Stimulated activated naive CD8-positive, alpha-beta T cell treated with anti-CD3 and anti-CD28 coated beads, Interleukin-15, Interleukin-2, amounts not matched to agents 100 ng/mL and 50 ng/mL, for 24 hours (primary cell): Measurements from ENCODE around the gene VGLL4.
A peak's percentile ranks its signal among the peaks of the same experiment; 100 is the strongest.
"Not testable (repeated sequence)": the region's sequence is repeated elsewhere in the genome, so short reads cannot be mapped to it uniquely, and the experiment has no call there.

Source experiments
- H3K27ac Mint-ChIP-seq: one replicate; pipeline ENCODE4 v1.8.0; 2021; ENCODE audit warnings: mild to moderate bottlenecking, mixed read lengths
- H3K27me3 Mint-ChIP-seq: one replicate; pipeline ENCODE4 v1.8.0; 2021; ENCODE audit warnings: mixed read lengths
- H3K36me3 Mint-ChIP-seq: one replicate; pipeline ENCODE4 v1.8.0; 2021; ENCODE audit warnings: low read depth, mixed read lengths
- H3K4me1 Mint-ChIP-seq: one replicate; pipeline ENCODE4 v1.8.0; 2021; ENCODE audit warnings: low read depth, mixed read lengths
- H3K4me3 Mint-ChIP-seq: one replicate; pipeline ENCODE4 v1.8.0; 2021; ENCODE audit warnings: mild to moderate bottlenecking, mixed read lengths
- H3K9me3 Mint-ChIP-seq: one replicate; pipeline ENCODE4 v1.8.0; 2021; ENCODE audit warnings: mixed read lengths

Gene VGLL4, protein sequence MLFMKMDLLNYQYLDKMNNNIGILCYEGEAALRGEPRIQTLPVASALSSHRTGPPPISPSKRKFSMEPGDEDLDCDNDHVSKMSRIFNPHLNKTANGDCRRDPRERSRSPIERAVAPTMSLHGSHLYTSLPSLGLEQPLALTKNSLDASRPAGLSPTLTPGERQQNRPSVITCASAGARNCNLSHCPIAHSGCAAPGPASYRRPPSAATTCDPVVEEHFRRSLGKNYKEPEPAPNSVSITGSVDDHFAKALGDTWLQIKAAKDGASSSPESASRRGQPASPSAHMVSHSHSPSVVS

DNA sequence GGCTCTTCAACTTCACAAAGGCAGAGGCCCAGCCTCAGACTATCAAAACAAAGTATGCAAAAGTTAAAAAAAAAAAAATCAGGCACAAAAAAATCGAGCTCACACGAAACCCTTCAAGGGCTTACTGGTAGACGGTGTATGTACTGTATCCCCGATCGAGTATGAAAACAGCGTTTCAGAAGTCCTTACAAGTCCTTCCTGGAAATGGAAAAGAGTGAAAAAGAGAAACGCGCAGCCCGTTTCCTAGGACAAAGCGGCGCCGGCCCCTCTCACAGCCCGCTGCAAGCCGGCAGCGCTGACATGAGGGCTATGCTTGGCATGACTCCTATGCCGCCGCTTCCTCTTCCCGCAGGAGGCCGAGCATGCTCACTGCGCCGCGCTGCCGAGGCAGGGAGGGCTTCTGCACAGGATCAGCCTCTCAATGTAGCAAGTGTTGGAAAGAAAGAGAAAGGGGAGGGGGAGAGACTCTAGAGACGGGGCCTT is at the start of gene VGLL4:
TSS of gene VGLL4 (minus strand) at position 311 of the 483 bp plus-strand sequence. CDS start 397 bp downstream, outside the sequence.
- Mint-ChIP-seq H3K27ac (peak within 1 kb of the TSS; percentile 99), H3K36me3 (peaks cover 18% of the 10 kb centered on the region), H3K4me3 (peak within 1 kb of the TSS; percentile 99), H3K27me3 (no peaks in the 10 kb centered on the region), H3K4me1 (peaks cover 39% of the 10 kb centered on the region), H3K9me3 (no peaks in the 10 kb centered on the region)

GRCh38 chr3:11692532-11692813 is 48.8 kb upstream of the VGLL4 start:
- Mint-ChIP-seq H3K27ac (no peak overlapping the region), H3K9me3 (no peaks in the 10 kb centered on the region), H3K27me3 (no peaks in the 10 kb centered on the region), H3K4me3 (no peak overlapping the region), H3K4me1 (no peaks in the 10 kb centered on the region), H3K36me3 (no peaks in the 10 kb centered on the region)

DNA sequence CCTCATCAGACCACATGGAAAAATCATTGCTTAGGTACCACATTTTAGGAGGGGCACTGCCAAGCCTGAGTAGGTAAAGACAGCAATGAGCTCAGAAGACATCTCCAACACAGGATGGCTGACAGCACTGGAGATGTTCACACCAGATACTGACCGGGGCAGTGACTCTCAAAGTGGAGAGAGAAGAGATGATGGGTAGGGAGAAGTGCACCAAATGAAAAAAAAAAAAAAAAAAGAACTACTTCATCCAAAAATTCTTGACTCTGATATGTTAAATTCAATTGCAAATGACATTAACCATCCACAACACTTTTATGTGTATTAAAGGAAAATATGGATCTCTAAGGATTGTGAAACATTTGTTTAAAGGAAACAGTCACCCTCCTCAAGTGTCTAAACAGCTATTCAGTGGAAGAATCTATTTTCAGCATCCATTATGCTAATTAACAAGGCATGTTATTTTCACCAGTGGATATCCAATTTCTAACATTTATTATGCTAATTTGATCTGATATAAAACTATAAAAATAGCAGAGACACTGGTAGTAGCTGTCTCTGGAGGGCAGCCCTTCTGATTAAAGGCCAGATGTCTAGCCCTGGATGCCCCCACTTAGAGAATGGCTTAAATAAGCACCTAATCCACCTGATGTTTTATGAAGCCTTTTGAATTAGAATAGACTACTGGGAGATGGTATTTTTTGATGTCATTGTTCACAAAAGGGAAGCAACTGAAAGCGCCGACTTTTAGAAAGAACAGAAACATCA is 48.2 kb upstream of the VGLL4 start:
- Mint-ChIP-seq H3K27me3 (no peaks in the 10 kb centered on the region), H3K4me3 (no peak overlapping the region), H3K9me3 (no peaks in the 10 kb centered on the region), H3K36me3 (no peaks in the 10 kb centered on the region), H3K27ac (no peak overlapping the region), H3K4me1 (no peaks in the 10 kb centered on the region)

GRCh38 chr3:11690863-11691766 is 47.4 kb upstream of the VGLL4 start:
- H3K4me3 Mint-ChIP-seq, result no peak overlapping the region
- H3K36me3 Mint-ChIP-seq, result no peaks in the 10 kb centered on the region
- H3K4me1 Mint-ChIP-seq, result no peaks in the 10 kb centered on the region
- H3K27ac Mint-ChIP-seq, result no peak overlapping the region
- H3K9me3 Mint-ChIP-seq, result no peaks in the 10 kb centered on the region
- no peaks in the 10 kb centered on the region for H3K27me3 Mint-ChIP-seq

GRCh38 chr3:11689749-11690148 is 46.0 kb upstream of the VGLL4 start:
- H3K4me1 Mint-ChIP-seq, result no peaks in the 10 kb centered on the region
- no peak overlapping the region for H3K4me3 Mint-ChIP-seq
- no peaks in the 10 kb centered on the region for H3K27me3 Mint-ChIP-seq
- no peaks in the 10 kb centered on the region for H3K9me3 Mint-ChIP-seq
- H3K36me3 Mint-ChIP-seq, result no peaks in the 10 kb centered on the region
- H3K27ac Mint-ChIP-seq, result no peak overlapping the region

DNA sequence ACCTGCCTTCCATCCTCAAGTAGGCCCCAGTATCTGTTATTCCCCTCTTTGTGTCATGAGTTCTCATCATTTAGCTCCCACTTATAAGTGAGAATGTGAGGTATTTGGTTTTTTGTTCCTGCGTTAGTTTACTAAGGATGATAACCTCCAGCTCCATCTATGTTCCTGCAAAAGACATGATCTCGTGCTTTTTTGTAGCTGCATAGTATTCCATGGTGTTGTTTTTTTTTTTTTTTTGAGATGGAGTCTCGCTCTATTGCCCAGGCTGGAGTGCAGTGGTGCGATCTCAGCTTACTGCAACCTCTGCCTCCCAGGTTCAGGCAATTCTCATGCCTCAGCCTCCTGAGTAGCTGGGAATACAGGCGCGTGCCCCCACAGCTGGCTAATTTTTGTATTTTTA is 41.3 kb upstream of the VGLL4 start:
- not testable (repeated sequence) for H3K36me3 Mint-ChIP-seq, H3K4me3 Mint-ChIP-seq

DNA sequence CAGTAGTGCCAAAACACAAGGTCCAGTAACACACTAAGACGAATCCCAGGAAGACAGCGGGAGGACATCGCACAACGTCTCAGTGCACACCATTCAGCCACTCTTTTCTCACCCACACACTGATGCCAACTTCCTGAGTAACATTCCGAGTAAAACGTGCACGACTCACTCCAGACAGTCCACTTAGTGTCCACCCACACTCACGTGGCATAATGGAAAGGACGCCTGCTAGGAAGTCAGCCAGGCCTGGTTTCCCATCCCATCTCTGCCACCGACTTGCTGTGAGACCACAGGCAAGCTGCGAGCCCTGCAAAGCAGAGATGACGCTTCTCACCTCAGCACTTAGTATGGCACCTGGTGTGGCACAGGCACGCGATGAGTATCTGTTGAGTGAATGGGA is 36.8 kb upstream of the VGLL4 start:
- Mint-ChIP-seq H3K4me3 (no peak overlapping the region), H3K36me3 (no peaks in the 10 kb centered on the region), H3K27ac (no peak overlapping the region)

More for the DNA sequence above, 41.3 kb upstream of the VGLL4 start:
- not testable (repeated sequence) for H3K27ac Mint-ChIP-seq, H3K27me3 Mint-ChIP-seq, H3K4me1 Mint-ChIP-seq, H3K9me3 Mint-ChIP-seq

DNA sequence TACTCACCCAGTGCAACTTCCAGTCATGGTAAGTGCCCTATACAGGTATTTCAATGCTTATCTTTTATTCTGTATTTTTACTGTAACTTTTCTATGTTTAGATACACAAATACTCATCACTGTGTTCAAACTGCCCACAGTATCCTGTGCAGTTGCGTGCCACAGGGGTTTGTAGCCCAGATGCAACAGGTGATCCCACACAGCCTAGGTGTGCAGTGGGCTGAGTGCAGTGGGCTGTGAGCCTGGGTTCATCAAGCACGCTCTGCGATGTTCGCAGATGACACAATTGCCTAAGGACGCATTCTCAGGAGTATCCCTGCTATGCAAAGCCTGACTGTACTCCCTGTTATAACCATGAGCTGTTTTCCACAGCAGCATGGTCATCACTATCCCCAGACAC is 36.2 kb upstream of the VGLL4 start:
- Mint-ChIP-seq H3K27me3 (no peaks in the 10 kb centered on the region), H3K4me1 (no peaks in the 10 kb centered on the region), H3K27ac (no peak overlapping the region), H3K4me3 (no peak overlapping the region), H3K9me3 (no peaks in the 10 kb centered on the region), H3K36me3 (no peaks in the 10 kb centered on the region)

More for the DNA sequence above, 36.8 kb upstream of the VGLL4 start:
- Mint-ChIP-seq H3K27me3 (no peaks in the 10 kb centered on the region), H3K9me3 (no peaks in the 10 kb centered on the region), H3K4me1 (no peaks in the 10 kb centered on the region)

- no peaks in the 10 kb centered on the region for H3K9me3 Mint-ChIP-seq
- H3K36me3 Mint-ChIP-seq, result no peaks in the 10 kb centered on the region
- H3K27ac Mint-ChIP-seq, result no peak overlapping the region
- no peaks in the 10 kb centered on the region for H3K27me3 Mint-ChIP-seq
- peaks cover 4% of the 10 kb centered on the region for H3K4me1 Mint-ChIP-seq
- H3K4me3 Mint-ChIP-seq, result no peak overlapping the region
Measured at GRCh38 chr3:11672363-11672762, 28.6 kb upstream of the VGLL4 start.

- Mint-ChIP-seq H3K4me3 (no peak overlapping the region), H3K9me3 (no peaks in the 10 kb centered on the region), H3K27ac (no peak overlapping the region), H3K36me3 (no peaks in the 10 kb centered on the region), H3K4me1 (peaks cover 4% of the 10 kb centered on the region), H3K27me3 (no peaks in the 10 kb centered on the region)
Measured at GRCh38 chr3:11671648-11672100, 28.0 kb upstream of the VGLL4 start.

DNA sequence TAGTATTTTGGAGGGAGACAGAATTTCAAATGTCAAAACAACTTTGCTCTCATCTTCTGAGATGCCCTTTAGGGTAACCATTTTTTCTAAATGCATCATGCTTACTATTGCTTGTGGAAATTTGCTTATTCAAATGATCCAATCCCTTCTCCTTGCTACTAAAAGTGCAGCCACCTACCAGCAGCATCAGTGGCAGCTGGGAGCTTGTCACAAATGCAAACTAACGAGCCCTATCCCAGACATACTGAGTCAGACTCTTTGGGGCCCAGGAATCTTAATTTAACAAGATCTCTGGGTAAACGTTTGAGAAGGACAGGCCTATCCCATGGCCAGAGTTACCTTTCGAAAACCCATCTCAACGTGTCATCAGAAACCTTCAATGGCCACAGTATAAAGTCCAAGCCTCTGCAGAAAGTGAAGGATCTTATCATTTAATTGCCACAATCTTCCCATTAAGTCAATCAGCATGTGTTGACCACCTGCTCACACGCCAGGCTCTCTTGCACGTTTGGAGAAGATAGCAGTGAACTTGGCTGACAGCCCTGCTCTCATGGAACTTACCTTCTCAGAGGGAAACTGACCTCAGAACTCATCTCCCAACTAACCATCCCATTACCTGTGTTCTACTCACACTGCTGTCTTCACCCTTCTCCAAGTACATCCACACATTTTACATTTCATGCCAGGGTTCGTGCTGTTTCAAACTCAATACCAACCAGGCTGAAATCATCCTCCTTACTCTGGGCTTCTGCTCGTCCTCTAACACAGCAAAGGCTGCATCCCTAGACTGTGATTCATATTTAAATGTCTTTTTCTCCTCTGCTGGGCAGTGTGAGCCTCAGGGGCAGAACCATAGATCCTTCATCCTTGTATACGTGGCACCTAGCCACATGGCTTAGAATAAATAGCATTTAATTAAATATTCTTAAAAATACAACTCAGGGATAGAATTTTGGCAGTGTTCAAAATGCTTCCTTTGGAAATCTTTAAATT is 24.8 kb upstream of the VGLL4 start:
- no peaks in the 10 kb centered on the region for H3K9me3 Mint-ChIP-seq
- no peak overlapping the region for H3K27ac Mint-ChIP-seq
- no peaks in the 10 kb centered on the region for H3K36me3 Mint-ChIP-seq
- H3K4me3 Mint-ChIP-seq, result no peak overlapping the region
- H3K27me3 Mint-ChIP-seq, result no peaks in the 10 kb centered on the region
- H3K4me1 Mint-ChIP-seq, result peaks cover 4% of the 10 kb centered on the region

DNA sequence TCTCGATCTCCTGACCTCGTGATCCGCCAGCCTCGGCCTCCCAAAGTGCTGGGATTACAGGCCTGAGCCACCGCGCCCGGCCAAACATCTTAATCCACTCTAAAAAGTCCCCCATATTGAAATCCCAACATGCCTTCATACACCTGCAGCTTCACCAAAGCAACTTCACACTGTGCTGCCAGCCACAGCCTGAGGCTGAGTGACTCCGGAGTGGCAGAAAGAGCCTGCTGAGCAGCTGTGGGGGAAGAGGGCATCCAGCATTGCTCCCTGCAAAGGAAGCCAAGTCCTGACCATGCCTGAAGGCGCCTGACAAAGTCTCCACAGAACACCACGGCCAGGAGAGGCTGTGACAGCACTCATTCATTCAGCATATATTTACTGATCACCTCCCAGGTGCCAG is 21.6 kb upstream of the VGLL4 start:
- no peaks in the 10 kb centered on the region for H3K9me3 Mint-ChIP-seq
- no peak overlapping the region for H3K27ac Mint-ChIP-seq
- H3K36me3 Mint-ChIP-seq, result no peaks in the 10 kb centered on the region
- no peak overlapping the region for H3K4me3 Mint-ChIP-seq
- H3K4me1 Mint-ChIP-seq, result no peaks in the 10 kb centered on the region
- no peaks in the 10 kb centered on the region for H3K27me3 Mint-ChIP-seq

- Mint-ChIP-seq H3K36me3 (no peaks in the 10 kb centered on the region), H3K27me3 (no peaks in the 10 kb centered on the region), H3K9me3 (no peaks in the 10 kb centered on the region), H3K4me1 (no peaks in the 10 kb centered on the region), H3K27ac (no peak overlapping the region), H3K4me3 (no peak overlapping the region)
Measured at GRCh38 chr3:11662392-11662990, 18.8 kb upstream of the VGLL4 start.

DNA sequence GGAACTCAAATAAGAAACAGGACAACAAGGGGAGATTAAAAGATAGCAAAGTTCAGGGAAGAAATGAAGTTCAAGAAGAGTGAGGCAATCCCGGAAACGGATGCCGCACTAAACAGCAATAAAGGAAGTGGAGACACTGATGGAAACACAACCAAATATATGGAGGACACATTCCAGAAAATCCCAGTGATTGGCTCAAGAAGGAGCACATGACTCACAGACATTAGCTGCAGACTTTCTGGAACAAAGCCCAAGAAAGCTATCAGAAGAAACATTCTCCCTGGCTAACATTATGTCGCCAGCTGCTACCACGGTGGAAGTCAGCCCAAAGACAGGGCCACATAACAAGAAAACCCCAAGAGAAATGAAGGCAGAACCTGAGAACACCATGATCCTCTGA is 18.1 kb upstream of the VGLL4 start:
- Mint-ChIP-seq H3K9me3 (no peaks in the 10 kb centered on the region), H3K27me3 (no peaks in the 10 kb centered on the region), H3K4me1 (no peaks in the 10 kb centered on the region), H3K4me3 (no peak overlapping the region), H3K36me3 (no peaks in the 10 kb centered on the region), H3K27ac (no peak overlapping the region)
